HAP-1 (cell line): ENCODE measurements around the gene TSPEAR.

Experiments used
- DNase-seq, 2 experiments: peaks; one replicate each; pipeline ENCODE4 v3.0.0-alpha.2; 2016 to 2020; ENCODE audit warnings: low spot score in 2 of 2
- H3K27me3 ChIP-seq: fragments of 250-450 bp; sonication (Bioruptor Pico); 2 replicates; pipeline ENCODE4 v1.5.1; 2020; ENCODE audit warnings: low read depth, mild to moderate bottlenecking, moderate library complexity
- H3K36me3 ChIP-seq: fragments of 250-450 bp; sonication (Bioruptor Pico); replicated peaks from 2 replicates; pipeline ENCODE4 v1.5.1; 2020; ENCODE audit warnings: mild to moderate bottlenecking
- H3K4me1 ChIP-seq: fragments of 250-450 bp; sonication (Bioruptor Pico); 2 replicates; pipeline ENCODE4 v1.5.1; 2020; ENCODE audit warnings: mild to moderate bottlenecking
- H3K4me3 ChIP-seq: fragments of 250-450 bp; sonication (Bioruptor Pico); 2 replicates; pipeline ENCODE4 v1.5.1; 2020; ENCODE audit warnings: mild to moderate bottlenecking, moderate library complexity
- H3K9me3 ChIP-seq: fragments of 250-450 bp; sonication (Bioruptor Pico); 2 replicates; pipeline ENCODE4 v1.5.1; 2020; ENCODE audit warnings: mild to moderate bottlenecking, moderate library complexity
- in situ Hi-C: fragments of 300-500 bp; cut with MboI; formaldehyde crosslinking; loops from 3 replicates; pipeline ENCODE4 v1.14.3; 2020; ENCODE audit warnings: low sequenced_read_pairs, inconsistent platforms, mixed read lengths

Gene TSPEAR

GRCh38 chr21:44461005-44461404 is 250.4 kb downstream of the TSPEAR start:
- H3K4me1 ChIP-seq, result no peaks in the 10 kb centered on the region
- H3K27me3 ChIP-seq, result no peaks in the 10 kb centered on the region
- no peak overlapping the region for H3K4me3 ChIP-seq
- in situ Hi-C loops, result loop anchor here (10.0 kb wide), 1 partner anchor 116 kb away; no protein-coding TSS in a partner anchor
- DNase-seq, result no peak
- H3K36me3 ChIP-seq, result no peaks in the 10 kb centered on the region
- no peaks in the 10 kb centered on the region for H3K9me3 ChIP-seq

GRCh38 chr21:44460441-44460755 is 251.0 kb downstream of the TSPEAR start:
- DNase-seq, result no peak
- in situ Hi-C loops, result loop anchor here (10.0 kb wide), 1 partner anchor 116 kb away; no protein-coding TSS in a partner anchor
- H3K4me1 ChIP-seq, result no peaks in the 10 kb centered on the region
- H3K9me3 ChIP-seq, result no peaks in the 10 kb centered on the region
- no peaks in the 10 kb centered on the region for H3K27me3 ChIP-seq
- H3K36me3 ChIP-seq, result no peaks in the 10 kb centered on the region
- no peak overlapping the region for H3K4me3 ChIP-seq

- no peaks in the 10 kb centered on the region for H3K4me1 ChIP-seq
- no peak overlapping the region for H3K4me3 ChIP-seq
- no peaks in the 10 kb centered on the region for H3K27me3 ChIP-seq
- no peaks in the 10 kb centered on the region for H3K9me3 ChIP-seq
- DNase-seq, result no peak
- in situ Hi-C loops, result loop anchor here (10.0 kb wide), 1 partner anchor 115 kb away; no protein-coding TSS in a partner anchor
- no peaks in the 10 kb centered on the region for H3K36me3 ChIP-seq
These were observed 251.5 kb downstream of the TSPEAR start for GRCh38 chr21:44459712-44460440.

DNA sequence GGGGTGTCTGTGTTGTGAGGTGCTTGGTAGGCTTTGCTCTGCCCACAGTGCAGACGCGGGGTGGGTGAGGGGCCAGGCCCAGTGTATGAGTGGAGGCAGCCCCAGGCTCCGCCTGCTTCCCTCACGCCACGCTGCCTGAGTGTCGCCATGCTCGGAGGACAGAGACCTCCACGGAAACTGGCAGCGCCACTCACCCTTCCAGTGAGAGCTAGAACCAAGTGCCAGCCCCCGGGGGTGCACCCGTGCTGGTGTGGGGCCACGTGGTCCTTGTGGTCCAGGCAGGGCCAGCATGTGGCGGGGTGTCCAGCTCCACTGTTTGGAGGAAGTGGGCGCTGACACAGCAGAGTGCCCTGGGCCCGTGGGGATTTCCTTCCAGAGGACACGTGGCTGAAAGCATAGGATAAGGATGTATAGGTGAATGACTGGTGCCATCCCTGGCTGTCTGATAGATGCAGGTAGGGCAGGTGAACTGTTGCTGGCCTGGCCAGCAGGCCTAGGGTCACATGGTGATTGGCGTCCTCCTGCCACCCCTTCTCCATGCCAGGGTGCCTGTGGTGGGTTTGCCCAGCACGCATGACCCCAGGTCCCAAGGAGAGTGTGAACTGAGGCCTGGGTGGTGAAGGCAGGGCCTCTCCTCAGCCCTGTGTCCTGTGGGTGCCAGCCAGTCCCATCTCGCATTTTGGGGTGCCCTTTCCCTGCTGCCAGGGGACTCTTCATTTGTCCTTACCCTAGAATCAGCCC is 252.2 kb downstream of the TSPEAR start:
- Histone ChIP-seq H3K4me3 (no peak overlapping the region), H3K36me3 (no peaks in the 10 kb centered on the region), H3K4me1 (no peaks in the 10 kb centered on the region), H3K27me3 (no peaks in the 10 kb centered on the region), H3K9me3 (no peaks in the 10 kb centered on the region)
- in situ Hi-C loops, result no loop called here
- DNase-seq, result no peak

- Histone ChIP-seq H3K36me3 (no peaks in the 10 kb centered on the region), H3K9me3 (no peaks in the 10 kb centered on the region), H3K4me1 (no peaks in the 10 kb centered on the region), H3K27me3 (0 out of 2 replicates have a peak, but pooled peaks cover under 1% of the 10 kb centered on the region), H3K4me3 (no peak overlapping the region)
- in situ Hi-C loops, result no loop called here
- no peak for DNase-seq
These were observed 254.2 kb downstream of the TSPEAR start for GRCh38 chr21:44456915-44457736.

DNA sequence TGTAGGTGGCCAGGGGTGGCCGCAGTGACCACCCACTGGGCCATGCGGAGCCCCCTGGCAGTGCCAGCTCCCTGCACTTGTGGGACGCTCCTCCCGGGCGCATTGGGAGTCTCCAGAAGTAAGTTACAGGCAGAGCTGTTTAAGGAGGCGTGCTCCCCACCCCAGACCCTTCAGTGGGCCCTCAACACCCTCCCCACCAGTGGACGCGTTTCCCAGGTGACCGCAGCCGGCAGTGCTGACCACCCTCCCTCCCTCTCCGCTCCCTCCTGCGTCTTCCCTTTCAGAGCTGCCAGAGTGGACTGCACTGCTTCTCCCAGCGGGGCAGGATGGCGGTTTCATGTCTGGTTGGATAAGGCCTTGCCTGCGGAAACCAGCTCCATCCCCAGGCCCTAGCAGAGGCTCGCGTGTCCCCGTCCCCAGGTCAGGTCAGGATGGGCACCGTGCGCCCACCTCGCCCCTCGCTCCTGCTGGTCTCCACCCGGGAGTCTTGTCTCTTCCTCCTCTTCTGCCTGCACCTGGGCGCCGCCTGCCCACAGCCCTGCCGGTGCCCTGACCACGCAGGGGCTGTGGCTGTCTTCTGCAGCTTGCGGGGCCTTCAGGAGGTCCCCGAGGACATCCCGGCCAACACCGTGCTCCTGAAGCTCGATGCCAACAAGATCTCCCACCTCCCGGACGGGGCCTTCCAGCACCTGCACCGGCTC is 255.0 kb downstream of the TSPEAR start:
- peak overlapping the region; percentile 34 for H3K4me3 ChIP-seq

DNA sequence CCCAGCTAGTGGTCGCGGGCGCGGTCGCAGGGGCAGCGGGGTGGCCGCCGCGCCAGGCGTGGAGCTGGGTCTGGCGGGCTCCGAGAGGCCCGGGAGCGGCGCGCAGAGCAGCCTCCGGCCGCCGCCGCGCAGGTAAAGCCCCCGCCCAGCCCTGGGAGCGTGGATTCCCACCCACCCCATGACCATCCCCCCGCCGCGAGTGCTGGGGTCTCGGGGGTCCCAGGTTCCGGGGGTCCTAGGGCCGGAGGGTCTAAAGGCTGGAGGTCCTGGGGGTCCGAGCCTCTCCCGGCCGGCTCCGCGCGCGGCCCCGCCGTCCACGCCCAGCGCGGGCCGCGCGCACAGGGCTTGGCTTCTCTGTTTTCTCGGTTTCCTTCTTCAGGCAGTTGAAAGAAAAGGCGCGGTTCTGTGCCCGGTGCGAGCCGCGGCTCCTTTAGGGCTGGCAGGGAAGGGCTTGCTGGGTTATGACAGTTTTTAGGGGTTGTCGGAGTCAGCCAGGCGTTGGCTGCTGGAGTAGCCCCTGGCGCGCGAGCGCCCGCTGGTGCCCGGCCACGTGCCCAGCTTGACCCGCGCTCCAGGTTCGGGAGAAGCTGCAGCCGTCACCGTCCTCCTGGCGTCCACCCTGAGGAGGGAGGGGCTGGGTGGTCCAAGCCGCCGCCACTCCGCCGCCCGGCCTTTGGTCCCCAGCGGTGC is 255.7 kb downstream of the TSPEAR start:
- in situ Hi-C loops, result no loop called here
- Histone ChIP-seq H3K4me3 (peak overlapping the region; percentile 34), H3K36me3 (no peaks in the 10 kb centered on the region), H3K27me3 (peaks cover 10% of the 10 kb centered on the region; the same call in 1 of the 2 replicates), H3K9me3 (no peaks in the 10 kb centered on the region), H3K4me1 (no peaks in the 10 kb centered on the region)
- peak; percentile 4 to 47 for DNase-seq

More for the DNA sequence above, 255.0 kb downstream of the TSPEAR start:
- H3K36me3 ChIP-seq, result no peaks in the 10 kb centered on the region
- H3K4me1 ChIP-seq, result no peaks in the 10 kb centered on the region
- no peaks in the 10 kb centered on the region for H3K9me3 ChIP-seq
- in situ Hi-C loops, result no loop called here
- DNase-seq, result no peak
- peaks cover 7% of the 10 kb centered on the region; the same call in 1 of the 2 replicates for H3K27me3 ChIP-seq

DNA sequence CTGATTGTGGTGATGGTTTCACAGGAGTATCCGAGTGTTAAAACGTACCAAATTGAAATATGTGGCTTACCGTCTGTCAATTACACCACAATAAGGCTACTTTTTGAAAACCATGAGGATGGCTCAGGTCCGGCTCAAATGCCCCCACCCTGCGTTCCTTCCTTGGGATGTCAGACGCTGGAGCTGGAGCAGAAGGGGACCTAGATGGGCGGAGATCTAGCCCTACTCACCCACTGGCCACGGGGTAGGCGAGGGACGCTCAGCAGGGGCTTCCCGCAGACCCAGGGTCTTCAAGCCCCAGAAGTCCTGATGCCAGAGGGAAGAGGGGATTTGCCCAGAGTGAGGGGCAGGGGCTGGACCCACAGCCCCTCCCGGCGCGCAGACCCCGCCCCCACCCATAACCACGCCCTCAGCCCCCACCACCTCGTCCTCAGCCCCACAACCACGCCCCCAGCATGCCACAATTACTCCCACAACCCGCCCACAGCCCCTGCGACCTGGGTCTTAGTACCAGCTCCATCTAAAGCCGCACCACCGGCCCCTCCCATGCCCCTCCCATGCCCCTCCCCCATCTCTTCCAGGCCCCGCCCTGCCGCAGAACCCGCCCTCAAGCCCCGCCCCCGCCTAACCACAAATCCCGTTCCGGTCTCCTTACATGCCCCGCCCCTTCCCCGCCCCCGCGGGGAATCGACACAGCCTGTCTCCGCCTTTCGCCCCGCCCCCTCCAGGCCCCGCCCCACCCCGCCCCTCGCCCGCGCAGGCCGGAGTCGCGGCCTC is 256.4 kb downstream of the TSPEAR start, which contains the start of gene LRRC3:
TSS of gene LRRC3 (plus strand) at position 764 of the 777 bp plus-strand sequence. CDS start 1,135 bp downstream, outside the sequence.
- H3K9me3 ChIP-seq, result no peaks in the 10 kb centered on the region
- peak within 1 kb of the TSS; percentile 34 for H3K4me3 ChIP-seq
- in situ Hi-C loops, result no loop called here
- H3K36me3 ChIP-seq, result no peaks in the 10 kb centered on the region
- DNase-seq, result peak; percentile 73 to 96
- H3K4me1 ChIP-seq, result no peaks in the 10 kb centered on the region
- peaks cover 17% of the 10 kb centered on the region for H3K27me3 ChIP-seq

DNA sequence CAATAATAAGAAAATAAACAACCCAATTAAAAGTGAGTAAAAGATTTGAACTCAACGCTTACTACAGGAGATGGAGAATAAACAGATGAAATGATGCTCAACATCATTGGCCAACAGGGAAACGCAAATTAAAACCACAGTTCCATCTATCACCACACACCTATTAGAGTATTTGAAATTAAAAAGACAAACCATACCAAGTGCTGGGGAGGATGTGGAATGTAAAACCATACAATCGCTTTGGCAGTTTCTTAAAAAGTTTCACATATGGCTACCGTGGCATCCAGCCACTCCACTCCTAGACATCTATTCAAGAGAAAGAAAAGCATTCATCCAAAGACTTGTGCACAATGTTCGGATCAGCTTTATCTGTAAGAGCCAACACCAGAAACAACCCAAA is 257.3 kb downstream of the TSPEAR start:
- Histone ChIP-seq H3K27me3 (peaks cover 23% of the 10 kb centered on the region), H3K4me3 (no peak overlapping the region), H3K4me1 (no peaks in the 10 kb centered on the region), H3K36me3 (no peaks in the 10 kb centered on the region), H3K9me3 (no peaks in the 10 kb centered on the region)
- in situ Hi-C loops, result no loop called here
- DNase-seq, result no peak

DNA sequence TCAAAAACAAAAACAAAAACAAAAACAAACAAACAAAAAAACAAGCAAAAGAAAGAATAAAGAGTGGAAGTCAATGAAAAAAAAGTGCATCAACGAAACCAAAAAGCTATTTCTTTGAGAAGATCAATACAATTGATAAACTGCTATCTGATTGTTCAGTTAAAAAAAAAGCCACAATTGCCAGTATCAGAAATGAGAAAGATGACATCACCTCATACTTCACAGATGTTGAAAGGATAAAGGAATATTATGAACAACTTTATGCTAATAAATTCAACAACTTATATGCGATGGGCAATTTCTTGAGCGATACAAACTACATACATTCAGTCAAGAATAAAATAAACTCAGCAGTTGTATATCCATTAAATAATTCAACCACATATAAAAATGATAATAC is 258.3 kb downstream of the TSPEAR start:
- Histone ChIP-seq H3K4me3 (no peak overlapping the region), H3K36me3 (no peaks in the 10 kb centered on the region), H3K4me1 (no peaks in the 10 kb centered on the region), H3K27me3 (peaks cover 29% of the 10 kb centered on the region), H3K9me3 (no peaks in the 10 kb centered on the region)
- no peak for DNase-seq
- in situ Hi-C loops, result no loop called here

DNA sequence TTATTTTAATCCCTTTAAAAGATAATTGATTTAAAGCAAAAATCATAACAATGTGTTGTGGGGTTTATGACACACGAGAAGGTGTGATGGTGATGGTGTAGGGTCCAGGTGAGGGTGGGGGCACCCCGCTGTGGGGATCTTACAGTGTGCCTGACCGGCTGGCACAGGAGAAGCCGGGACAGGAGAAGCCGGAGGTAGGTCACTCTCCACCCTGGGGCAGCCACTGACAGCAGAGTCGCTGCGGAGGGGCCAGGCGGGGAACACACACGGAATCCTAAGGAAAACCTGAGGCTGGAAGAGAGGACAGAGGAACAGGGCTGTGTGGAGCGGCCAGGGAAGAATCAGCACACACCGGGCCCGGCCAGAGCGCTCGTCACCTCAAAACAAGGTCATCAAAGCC is 260.4 kb downstream of the TSPEAR start:
- Histone ChIP-seq H3K36me3 (no peaks in the 10 kb centered on the region), H3K27me3 (peaks cover 42% of the 10 kb centered on the region), H3K9me3 (no peaks in the 10 kb centered on the region), H3K4me3 (no peak overlapping the region), H3K4me1 (no peaks in the 10 kb centered on the region)
- in situ Hi-C loops, result no loop called here
- no peak for DNase-seq

- Histone ChIP-seq H3K27me3 (peaks cover 42% of the 10 kb centered on the region), H3K9me3 (no peaks in the 10 kb centered on the region), H3K36me3 (no peaks in the 10 kb centered on the region), H3K4me3 (no peak overlapping the region), H3K4me1 (no peaks in the 10 kb centered on the region)
- DNase-seq, result no peak
- in situ Hi-C loops, result no loop called here
These were observed 261.0 kb downstream of the TSPEAR start for GRCh38 chr21:44450402-44450801.
